Smooth muscle cell of bladder (primary cell): ENCODE data around the gene KIRREL2. TPM values are rescaled to one million over a fixed set of nuclear protein-coding genes. Genes with fewer than 3 reads are reported as not detected.

ENCODE experiments used
- total RNA-seq: library from RNA; depleted of rRNA; stranded (reverse); fragments of >200 nt; gene quantifications from 2 replicates; pipeline ENCODE4 v1.2.3, GENCODE V29; 2014

Gene KIRREL2
- not detected in 2 replicates for total RNA-seq

DNA sequence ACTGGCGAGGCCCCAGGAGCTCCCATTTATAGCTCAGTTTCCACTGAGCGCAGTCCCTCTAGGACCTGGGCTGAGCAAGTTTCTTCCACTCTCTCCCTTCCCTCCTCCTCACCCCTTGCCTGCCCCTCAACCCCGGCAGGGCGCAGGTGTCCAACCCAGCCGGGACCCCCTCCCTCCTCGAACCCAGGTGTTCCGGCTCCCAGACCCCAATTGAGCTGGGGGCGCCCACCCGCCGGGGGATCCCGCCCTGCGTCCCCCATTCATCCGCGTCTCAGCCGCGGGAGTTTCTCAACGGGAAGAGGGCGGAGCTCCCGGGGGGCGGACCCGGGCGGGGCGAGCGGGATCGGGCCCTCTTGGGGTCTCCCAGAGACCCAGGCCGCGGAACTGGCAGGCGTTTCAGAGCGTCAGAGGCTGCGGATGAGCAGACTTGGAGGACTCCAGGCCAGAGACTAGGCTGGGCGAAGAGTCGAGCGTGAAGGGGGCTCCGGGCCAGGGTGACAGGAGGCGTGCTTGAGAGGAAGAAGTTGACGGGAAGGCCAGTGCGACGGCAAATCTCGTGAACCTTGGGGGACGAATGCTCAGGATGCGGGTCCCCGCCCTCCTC is at the start of gene KIRREL2:
TSS of gene KIRREL2 (plus strand) at position 366 of the 604 bp plus-strand sequence. CDS start at position 575, 209 bp downstream.

DNA sequence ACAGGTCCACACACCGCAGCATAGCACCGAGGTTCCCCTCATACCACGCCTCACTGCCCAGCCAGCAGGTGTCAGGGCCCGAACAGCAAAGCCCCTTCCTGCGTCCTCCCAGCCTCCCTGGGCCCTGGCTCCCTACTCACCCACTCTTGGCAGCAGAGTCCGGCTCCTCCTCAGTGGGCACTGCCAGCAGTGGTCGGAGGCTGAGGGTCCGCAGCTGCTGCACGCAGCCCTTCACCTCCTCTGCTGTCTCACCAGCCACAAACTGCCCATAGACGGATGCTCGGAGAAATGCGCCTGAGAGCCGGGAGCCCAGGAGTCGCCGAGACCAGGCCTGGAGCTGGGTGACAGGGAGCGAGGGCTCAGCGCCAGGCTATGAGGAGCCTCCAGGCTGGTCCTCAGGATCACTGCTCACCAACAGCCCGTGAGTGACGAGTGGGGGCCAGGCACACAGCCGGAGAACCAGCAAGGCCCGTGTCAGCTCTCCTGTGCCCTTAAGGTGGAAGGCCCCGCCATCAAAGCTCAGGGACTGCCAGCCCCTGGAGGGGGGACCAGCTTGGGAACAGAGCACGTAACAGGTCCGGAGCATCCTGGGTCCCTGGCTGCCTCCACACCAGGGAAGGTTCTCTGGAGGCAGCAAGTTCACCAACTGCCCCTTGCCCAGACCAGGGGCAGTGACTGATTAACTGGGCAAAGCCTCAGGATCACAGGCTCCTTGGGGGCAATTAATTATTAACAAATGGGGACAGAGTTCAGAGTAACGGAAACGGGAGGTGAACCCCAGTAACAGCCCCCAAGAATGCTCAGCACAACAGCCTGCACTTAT is 44.3 kb upstream of the KIRREL2 start, which contains the start of gene PRODH2:
TSS of gene PRODH2 (minus strand) at position 626 of the 823 bp plus-strand sequence. CDS start at position 586, 40 bp downstream.

DNA sequence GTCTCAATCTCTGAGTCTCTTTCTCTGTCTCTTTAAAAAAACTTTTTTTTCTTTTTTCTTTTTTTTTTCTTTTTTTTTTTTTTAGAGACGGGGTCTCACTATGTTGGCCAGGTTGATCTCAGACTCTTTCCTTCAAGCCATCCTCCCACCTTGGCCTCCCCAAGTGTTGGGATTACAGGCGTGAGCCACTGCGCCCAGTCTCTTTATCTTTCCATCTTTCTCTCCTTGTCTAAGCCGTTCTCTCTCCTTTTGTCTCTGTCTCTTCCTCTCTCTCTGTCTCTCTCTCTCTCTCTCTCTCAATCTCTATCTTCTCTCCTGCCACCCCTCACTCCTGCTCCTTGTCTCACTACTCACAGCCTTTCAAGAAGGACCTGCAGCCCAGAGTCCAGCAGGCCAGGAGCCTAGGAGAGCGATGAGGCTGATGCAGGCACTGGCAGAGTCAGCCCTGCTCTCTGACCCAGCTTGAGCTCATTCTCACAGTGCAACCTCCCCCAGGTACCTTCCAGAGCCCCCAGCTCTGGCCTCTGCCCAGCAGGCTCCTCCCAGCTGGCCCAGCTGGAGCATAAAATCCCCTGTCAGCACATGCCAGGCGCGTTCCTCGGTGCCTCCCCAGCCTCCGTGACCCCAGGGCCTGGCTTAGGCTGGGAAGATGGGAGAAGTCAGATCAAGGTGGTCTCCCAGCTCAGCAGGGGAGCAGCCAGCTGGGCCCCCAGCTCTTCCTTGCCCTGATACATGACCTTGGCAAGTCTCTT is 4.5 kb upstream of the KIRREL2 start, which contains the start of gene NPHS1:
TSS of gene NPHS1 (minus strand) at position 476 of the 752 bp plus-strand sequence. CDS start 667 bp downstream, outside the sequence.

DNA sequence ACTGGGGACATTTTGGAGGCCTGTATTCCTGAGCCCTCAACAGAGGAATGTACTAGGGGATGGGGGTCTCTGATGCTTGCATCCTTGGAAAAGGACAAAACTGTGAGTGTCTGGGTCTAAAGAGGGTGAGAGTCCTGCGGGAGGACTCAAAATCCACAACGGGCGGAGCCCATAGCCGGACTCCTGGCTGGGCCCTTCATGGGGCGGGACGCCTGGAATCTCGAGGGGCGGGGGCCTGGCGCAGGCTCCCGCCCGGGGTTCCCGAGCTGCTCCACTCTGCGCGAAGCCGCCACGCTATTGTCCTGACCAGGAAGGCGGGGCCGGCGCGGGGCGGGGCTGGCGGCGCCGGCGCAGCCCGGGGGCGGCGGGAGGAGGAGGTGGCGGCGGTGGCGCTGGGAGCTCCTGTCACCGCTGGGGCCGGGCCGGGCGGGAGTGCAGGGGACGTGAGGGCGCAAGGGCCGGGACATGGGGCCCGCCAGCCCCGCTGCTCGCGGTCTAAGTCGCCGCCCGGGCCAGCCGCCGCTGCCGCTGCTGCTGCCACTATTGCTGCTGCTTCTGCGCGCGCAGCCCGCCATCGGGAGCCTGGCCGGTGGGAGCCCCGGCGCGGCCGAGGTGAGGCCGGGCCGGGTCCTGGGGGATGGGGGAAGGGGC is 11.6 kb downstream of the KIRREL2 start, which contains the start of gene APLP1:
TSS of gene APLP1 (plus strand) at position 403 of the 651 bp plus-strand sequence. CDS start at position 466, 63 bp downstream.

DNA sequence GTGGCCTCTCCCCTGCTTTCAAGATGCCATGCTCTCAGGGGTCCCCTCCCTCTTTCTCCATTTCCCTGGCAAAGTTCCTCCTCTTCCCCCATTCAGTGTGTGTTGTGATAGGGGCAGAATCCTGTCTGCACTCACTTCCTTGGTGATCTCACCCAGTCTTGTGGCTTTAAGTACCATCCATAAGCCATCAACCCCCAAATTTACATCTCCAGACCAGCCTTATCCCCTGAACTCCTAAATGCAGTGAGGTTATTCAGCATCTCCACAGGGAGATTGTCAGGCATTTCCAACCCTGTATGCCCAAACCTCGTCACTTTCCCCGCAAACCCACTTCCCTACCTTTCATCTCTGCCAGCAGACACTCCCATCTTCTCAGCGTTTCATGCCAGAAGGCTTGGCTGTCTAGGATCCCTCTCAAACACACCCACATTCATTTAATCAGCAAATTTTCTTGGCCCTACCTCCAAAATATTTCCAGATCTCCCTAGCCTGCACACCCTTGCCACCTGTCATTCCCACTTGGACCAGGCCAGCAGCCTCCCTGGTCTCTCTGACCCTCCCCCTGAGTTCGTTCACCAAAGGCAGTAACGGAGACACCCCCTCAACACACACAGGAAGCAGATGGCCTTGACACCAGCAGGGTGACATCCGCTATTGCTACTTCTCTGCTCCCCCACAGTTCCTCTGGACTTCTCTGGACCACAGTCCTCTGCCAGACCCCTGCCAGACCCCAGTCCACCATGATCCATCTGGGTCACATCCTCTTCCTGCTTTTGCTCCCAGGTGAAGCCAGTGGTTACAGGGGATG is 45.3 kb downstream of the KIRREL2 start, which contains the start of gene HCST:
TSS of gene HCST (plus strand) at position 676 of the 808 bp plus-strand sequence. CDS start at position 741, 65 bp downstream.

DNA sequence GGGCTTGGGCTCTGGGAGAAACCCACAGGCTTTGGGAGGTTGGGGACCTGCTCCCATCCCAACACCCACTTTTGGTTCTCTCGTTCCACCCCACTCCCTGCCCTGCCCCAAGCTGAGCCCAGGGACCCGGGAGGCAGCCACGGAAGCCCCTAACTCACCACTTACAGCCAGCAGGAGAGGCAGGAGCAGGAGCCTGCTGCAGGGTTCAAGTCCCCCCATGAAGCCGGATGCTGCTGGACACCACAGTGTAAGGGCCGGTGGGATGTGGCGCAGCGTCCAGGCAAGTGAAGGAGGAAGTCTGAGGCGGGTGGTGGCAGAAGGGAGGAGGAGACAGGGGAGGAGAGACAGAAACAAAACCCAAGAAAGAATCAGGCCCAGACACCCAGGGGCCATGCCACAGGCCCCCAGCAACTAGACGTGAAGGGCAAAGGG is 51.3 kb downstream of the KIRREL2 start, which contains the start of gene TYROBP:
TSS of gene TYROBP (minus strand) at position 286 of the 432 bp plus-strand sequence. CDS start at position 219, 67 bp downstream.

Other genes starting within 250 kb of the KIRREL2 start
- gene HAUS5, start 244.2 kb upstream of the KIRREL2 start, total RNA-seq, result 3.0 and 3.5 TPM in 2 replicates
- gene RBM42, start 227.9 kb upstream of the KIRREL2 start, total RNA-seq, result 33.4 and 34.0 TPM in 2 replicates
- gene ETV2, start 215.2 kb upstream of the KIRREL2 start, total RNA-seq, result 0.18 and 0.28 TPM in 2 replicates
- gene COX6B1, start 208.6 kb upstream of the KIRREL2 start, total RNA-seq, result 495 and 644 TPM in 2 replicates
- 0.09 TPM in 1 of 2 replicates, not detected in the other for gene UPK1A, start 190.4 kb upstream of the KIRREL2 start, total RNA-seq
- gene ZBTB32, start 152.4 kb upstream of the KIRREL2 start, total RNA-seq, result not detected in 2 replicates
- 2.6 and 4.2 TPM in 2 replicates for gene KMT2B, start 138.9 kb upstream of the KIRREL2 start, total RNA-seq
- 1.00 and 1.8 TPM in 2 replicates for gene IGFLR1, start 114.5 kb upstream of the KIRREL2 start, total RNA-seq
- gene U2AF1L4, start 111.5 kb upstream of the KIRREL2 start, total RNA-seq, result 5.5 and 7.8 TPM in 2 replicates
- gene PSENEN, start 111.3 kb upstream of the KIRREL2 start, total RNA-seq, result 13.5 and 14.0 TPM in 2 replicates
- gene LIN37, start 108.3 kb upstream of the KIRREL2 start, total RNA-seq, result 7.4 and 10.1 TPM in 2 replicates
- 50.3 and 88.4 TPM in 2 replicates for gene HSPB6, start 99.9 kb upstream of the KIRREL2 start, total RNA-seq
- 2.5 and 3.3 TPM in 2 replicates for gene PROSER3, start 98.7 kb upstream of the KIRREL2 start, total RNA-seq
- 1.00 and 1.3 TPM in 2 replicates for gene ARHGAP33, start 81.3 kb upstream of the KIRREL2 start, total RNA-seq
- gene PRODH2, start 44.1 kb upstream of the KIRREL2 start, total RNA-seq, result not detected in 2 replicates
- not detected in 2 replicates for gene NPHS1, start 4.4 kb upstream of the KIRREL2 start, total RNA-seq
- 1.7 and 3.9 TPM in 2 replicates for gene APLP1, start 11.7 kb downstream of the KIRREL2 start, total RNA-seq
- gene NFKBID, start 43.6 kb downstream of the KIRREL2 start, total RNA-seq, result 2.7 and 3.8 TPM in 2 replicates
- gene HCST, start 45.6 kb downstream of the KIRREL2 start, total RNA-seq, result 1.00 and 2.8 TPM in 2 replicates
- gene TYROBP, start 51.4 kb downstream of the KIRREL2 start, total RNA-seq, result not detected in 2 replicates
- gene LRFN3, start 79.5 kb downstream of the KIRREL2 start, total RNA-seq, result 1.00 and 2.4 TPM in 2 replicates
- 12.1 and 14.5 TPM in 2 replicates for gene SDHAF1, start 138.3 kb downstream of the KIRREL2 start, total RNA-seq
- gene SYNE4, start 151.9 kb downstream of the KIRREL2 start, total RNA-seq, result 0.09 and 0.28 TPM in 2 replicates
- 13.7 and 16.7 TPM in 2 replicates for gene ALKBH6, start 157.3 kb downstream of the KIRREL2 start, total RNA-seq
- gene CLIP3, start 176.0 kb downstream of the KIRREL2 start, total RNA-seq, result 7.8 and 11.9 TPM in 2 replicates
- 1.8 and 4.3 TPM in 2 replicates for gene THAP8, start 197.4 kb downstream of the KIRREL2 start, total RNA-seq
- gene WDR62, start 198.0 kb downstream of the KIRREL2 start, total RNA-seq, result 0.55 and 0.85 TPM in 2 replicates